HEK293 (cell line): Measurements from ENCODE around the gene KIAA0232.

Experiments used
- CTCF ChIP-seq: fragments of 450-650 bp; formaldehyde crosslinking; IDR thresholded peaks from 2 replicates; pipeline ENCODE4 v1.5.1; 2016; ENCODE audit warnings: missing biosample characterization, missing genetic modification characterization
- SP2 ChIP-seq: fragments of 450-650 bp; formaldehyde crosslinking; IDR thresholded peaks from 2 replicates; pipeline ENCODE4 v1.5.1; 2016; ENCODE audit warnings: missing biosample characterization, missing genetic modification characterization
- YY1 ChIP-seq: fragments of 450-650 bp; formaldehyde crosslinking; IDR thresholded peaks from 2 replicates; pipeline ENCODE4 v1.5.1; 2018; ENCODE audit warnings: missing biosample characterization, missing genetic modification characterization
- ZBTB17 ChIP-seq: fragments of 450-650 bp; formaldehyde crosslinking; IDR thresholded peaks from 2 replicates; pipeline ENCODE4 v1.5.1; 2016; ENCODE audit warnings: missing biosample characterization, missing genetic modification characterization
- ZBTB20 ChIP-seq: fragments of 450-650 bp; formaldehyde crosslinking; IDR thresholded peaks from 2 replicates; pipeline ENCODE4 v1.5.1; 2016; ENCODE audit warnings: missing biosample characterization, missing genetic modification characterization
- ZBTB44 ChIP-seq: fragments of 450-650 bp; IDR thresholded peaks from 2 replicates; pipeline ENCODE4 v1.5.1; 2018; ENCODE audit warnings: missing biosample characterization, mild to moderate bottlenecking, missing genetic modification characterization
- ZNF146 ChIP-seq: fragments of 450-650 bp; formaldehyde crosslinking; IDR thresholded peaks from 2 replicates; pipeline ENCODE4 v1.5.1; 2016; ENCODE audit warnings: missing biosample characterization, missing genetic modification characterization
- ZNF202 ChIP-seq: fragments of 450-650 bp; formaldehyde crosslinking; IDR thresholded peaks from 2 replicates; pipeline ENCODE4 v1.5.1; 2016; ENCODE audit warnings: missing biosample characterization, missing genetic modification characterization, borderline replicate concordance
- ZNF302 ChIP-seq: fragments of 450-650 bp; formaldehyde crosslinking; IDR thresholded peaks from 2 replicates; pipeline ENCODE4 v1.5.1; 2016; ENCODE audit warnings: missing biosample characterization, missing genetic modification characterization, low read depth
- ZNF544 ChIP-seq: fragments of 450-650 bp; formaldehyde crosslinking; IDR thresholded peaks from 2 replicates; pipeline ENCODE4 v1.5.0; 2017; ENCODE audit warnings: missing biosample characterization, missing genetic modification characterization
- ZNF580 ChIP-seq: fragments of 450-650 bp; formaldehyde crosslinking; IDR thresholded peaks from 2 replicates; pipeline ENCODE4 v1.5.1; 2016; ENCODE audit warnings: missing biosample characterization, missing genetic modification characterization
- ZNF645 ChIP-seq: fragments of 450-650 bp; formaldehyde crosslinking; IDR thresholded peaks from 2 replicates; pipeline ENCODE4; 2016; ENCODE audit warnings: missing biosample characterization, missing genetic modification characterization
- ZNF664 ChIP-seq: fragments of 450-650 bp; formaldehyde crosslinking; IDR thresholded peaks from 2 replicates; pipeline ENCODE4 v1.5.1; 2016; ENCODE audit warnings: missing biosample characterization, missing genetic modification characterization
- TF ChIP-seq, protein P1 (sequence below): fragments of 450-650 bp; formaldehyde crosslinking; IDR thresholded peaks from 2 replicates; pipeline ENCODE4 v1.5.1; 2016; ENCODE audit warnings: missing biosample characterization, missing genetic modification characterization, low read depth

GRCh38 chr4:6751611-6752485 is 30.7 kb upstream of the KIAA0232 start:
- TF ChIP-seq, protein P1, sequence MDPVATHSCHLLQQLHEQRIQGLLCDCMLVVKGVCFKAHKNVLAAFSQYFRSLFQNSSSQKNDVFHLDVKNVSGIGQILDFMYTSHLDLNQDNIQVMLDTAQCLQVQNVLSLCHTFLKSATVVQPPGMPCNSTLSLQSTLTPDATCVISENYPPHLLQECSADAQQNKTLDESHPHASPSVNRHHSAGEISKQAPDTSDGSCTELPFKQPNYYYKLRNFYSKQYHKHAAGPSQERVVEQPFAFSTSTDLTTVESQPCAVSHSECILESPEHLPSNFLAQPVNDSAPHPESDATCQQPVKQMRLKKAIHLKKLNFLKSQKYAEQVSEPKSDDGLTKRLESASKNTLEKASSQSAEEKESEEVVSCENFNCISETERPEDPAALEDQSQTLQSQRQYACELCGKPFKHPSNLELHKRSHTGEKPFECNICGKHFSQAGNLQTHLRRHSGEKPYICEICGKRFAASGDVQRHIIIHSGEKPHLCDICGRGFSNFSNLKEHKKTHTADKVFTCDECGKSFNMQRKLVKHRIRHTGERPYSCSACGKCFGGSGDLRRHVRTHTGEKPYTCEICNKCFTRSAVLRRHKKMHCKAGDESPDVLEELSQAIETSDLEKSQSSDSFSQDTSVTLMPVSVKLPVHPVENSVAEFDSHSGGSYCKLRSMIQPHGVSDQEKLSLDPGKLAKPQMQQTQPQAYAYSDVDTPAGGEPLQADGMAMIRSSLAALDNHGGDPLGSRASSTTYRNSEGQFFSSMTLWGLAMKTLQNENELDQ (tag by site-specific recombination), result no peak
- TF ChIP-seq ZNF302 (no peak), SP2 (tag by site-specific recombination) (no peak), ZNF664 (tag by site-specific recombination) (no peak), CTCF (tag by site-specific recombination) (no peak), ZNF645 (no peak), ZNF146 (tag by site-specific recombination) (no peak), ZNF580 (tag by site-specific recombination) (no peak), ZNF544 (tag by site-specific recombination) (no peak), ZBTB20 (tag by site-specific recombination) (no peak), ZBTB44 (no peak), YY1 (tag by site-specific recombination) (no peak), ZNF202 (tag by site-specific recombination) (no peak), ZBTB17 (tag by site-specific recombination) (no peak)
